CD4-positive, alpha-beta T cell treated with Interleukin-17A for 4 hours (primary cell): Measurements from ENCODE around the gene FCAR.
"Not testable (repeated sequence)": the region's sequence is repeated elsewhere in the genome, so short reads cannot be mapped to it uniquely, and the experiment has no call there.

Experiments
- DNase-seq: peaks from one replicate; pipeline ENCODE4 v3.0.0-alpha.2; 2020; ENCODE audit warnings: mixed read lengths

Gene FCAR

DNA sequence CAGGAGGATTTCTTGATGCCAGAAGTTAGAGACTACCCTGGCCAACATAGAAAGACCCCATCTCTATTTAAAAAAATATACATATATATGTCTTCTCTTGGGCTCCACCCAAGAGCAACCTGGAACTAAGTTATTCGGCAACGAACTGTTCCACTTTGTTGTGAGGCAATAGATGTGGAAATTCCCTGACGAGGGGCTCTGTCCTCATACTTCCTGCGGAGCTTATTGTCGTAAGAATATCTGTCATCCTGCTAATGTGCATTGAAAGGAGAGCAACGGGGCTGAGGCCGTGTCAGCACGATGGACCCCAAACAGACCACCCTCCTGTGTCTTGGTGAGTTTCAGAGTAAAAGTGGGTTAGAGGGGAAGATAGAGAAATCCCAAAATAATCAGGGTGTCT lies at the start of gene FCAR:
Gene FCAR (plus strand): TSS at position 246 of the 400 bp plus-strand sequence. CDS start 55 bp downstream, at position 301.
- DNase-seq: no peak

DNA sequence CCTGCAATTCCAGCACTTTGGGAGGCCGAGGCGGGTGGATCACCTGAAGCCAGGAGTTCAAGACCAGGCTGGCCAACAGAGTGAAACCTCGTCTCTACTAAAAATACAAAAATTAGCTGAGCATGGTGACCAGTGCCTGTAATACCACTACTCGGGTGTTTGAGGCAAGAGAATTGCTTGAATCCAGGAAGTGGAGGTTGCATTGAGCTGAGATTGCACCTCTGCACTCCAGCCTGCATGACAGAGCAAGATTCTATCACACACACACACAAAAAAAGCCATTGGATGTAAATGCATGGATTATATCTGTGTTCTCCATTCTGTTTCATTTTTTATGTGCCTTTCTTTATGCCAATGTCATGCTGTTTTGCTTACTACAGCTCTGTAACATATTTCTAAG lies 49.6 kb upstream of the FCAR start:
- DNase-seq: not testable (repeated sequence)

DNA sequence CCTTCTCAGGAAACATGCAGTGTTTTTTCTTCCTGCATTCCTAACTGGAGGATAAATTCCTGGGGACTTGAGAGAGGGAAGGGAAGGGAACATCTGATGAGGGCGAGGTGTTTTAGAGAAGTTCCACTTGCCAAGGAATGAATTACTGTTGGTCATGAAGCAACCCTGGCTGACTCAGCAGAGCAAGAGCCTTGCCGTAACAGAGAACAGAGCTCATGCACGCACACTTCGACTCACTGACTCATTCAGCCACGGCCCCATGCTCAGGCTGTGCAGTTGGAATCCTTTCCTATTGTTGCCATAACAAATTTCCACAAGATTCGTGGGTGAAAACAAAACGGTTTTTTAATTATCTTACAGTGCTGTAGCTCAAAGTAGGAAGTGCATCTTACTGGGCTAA lies 48.7 kb upstream of the FCAR start:
- not testable (repeated sequence) for DNase-seq

DNA sequence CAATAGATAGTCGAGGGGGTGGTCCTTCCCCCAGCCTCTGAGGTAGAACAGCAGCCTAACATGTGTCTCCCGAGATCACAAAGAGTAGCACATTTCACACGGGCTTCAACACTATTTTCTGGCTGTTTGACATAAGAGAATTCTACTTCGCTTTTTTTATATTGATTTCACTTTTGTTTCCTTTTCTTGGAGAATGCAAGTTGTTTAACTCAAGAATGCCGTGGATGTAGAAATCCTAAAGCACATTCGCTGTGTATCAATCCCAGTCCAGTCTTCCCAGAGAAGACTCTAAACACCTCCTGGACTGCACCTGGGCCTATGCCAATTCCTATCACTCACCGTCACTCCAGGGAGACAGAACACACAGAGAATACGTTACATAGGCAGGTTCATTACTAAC lies 46.0 kb upstream of the FCAR start:
- DNase-seq: not testable (repeated sequence)

DNA sequence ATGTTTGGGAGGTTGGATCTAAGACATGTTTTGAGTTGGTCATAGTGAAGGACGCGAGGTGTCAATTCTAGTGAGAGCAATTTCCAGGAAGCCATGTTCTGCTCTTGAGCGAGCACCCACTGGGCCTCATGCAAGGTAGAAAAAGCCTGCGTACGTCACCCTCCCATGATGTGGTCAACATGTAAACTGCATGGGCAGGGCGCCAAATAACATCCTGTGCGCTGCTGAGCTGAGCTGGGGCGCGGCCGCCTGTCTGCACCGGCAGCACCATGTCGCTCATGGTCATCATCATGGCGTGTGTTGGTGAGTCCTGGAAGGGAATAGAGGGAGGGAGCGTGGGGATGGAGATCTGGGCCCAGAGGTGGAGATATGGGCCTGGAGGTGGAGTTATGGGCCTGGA lies 41.5 kb upstream of the FCAR start, which contains the start of gene KIR2DS4:
Gene KIR2DS4 (plus strand): TSS at position 181 of the 400 bp plus-strand sequence.
- not testable (repeated sequence) for DNase-seq

DNA sequence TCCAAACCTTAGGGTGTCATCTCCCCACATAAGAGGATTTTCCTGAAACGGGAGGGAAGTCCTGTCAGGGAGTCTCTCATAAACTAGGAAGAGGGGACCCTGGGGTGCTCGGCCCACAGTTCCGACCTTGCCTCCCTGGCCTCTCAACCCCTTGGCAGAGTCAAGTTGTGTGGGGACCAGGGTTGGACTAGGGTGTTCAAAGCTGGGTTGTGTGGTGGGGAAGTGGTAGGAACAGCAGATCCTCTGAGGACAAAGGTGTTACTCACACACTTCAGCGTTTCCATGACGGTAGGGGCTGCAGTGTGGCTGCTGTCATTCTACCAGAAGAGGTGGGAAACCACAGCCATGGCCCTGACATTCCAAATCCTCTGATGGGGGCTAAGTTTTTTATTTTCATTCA lies 38.9 kb upstream of the FCAR start:
- DNase-seq: not testable (repeated sequence)

DNA sequence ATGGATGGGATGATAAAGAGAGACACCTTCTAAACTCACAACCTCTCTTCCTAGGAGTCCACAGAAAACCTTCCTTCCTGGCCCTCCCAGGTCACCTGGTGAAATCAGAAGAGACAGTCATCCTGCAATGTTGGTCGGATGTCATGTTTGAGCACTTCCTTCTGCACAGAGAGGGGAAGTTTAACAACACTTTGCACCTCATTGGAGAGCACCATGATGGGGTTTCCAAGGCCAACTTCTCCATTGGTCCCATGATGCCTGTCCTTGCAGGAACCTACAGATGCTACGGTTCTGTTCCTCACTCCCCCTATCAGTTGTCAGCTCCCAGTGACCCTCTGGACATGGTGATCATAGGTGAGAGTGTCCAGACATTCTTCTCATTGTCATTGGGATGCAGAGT lies 36.5 kb upstream of the FCAR start:
- DNase-seq: not testable (repeated sequence)

DNA sequence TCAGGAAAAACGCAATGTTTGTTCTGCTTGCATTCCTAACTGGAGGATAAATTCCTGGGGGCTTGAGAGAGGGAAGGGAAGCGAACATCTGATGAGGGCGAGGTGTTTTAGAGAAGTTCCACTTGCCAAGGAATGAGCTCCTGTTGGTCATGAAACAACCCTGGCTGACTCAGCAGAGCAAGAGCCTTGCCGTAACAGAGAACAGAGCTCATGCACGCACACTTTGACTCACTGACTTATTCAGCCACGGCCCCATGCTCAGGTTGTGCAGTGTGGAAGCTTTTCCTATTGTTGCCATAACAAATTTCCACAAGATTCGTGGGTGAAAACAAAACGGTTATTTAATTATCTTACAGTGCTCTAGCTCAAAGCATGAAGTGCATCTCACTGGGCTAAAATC lies 30.9 kb upstream of the FCAR start:
- DNase-seq: not testable (repeated sequence)

DNA sequence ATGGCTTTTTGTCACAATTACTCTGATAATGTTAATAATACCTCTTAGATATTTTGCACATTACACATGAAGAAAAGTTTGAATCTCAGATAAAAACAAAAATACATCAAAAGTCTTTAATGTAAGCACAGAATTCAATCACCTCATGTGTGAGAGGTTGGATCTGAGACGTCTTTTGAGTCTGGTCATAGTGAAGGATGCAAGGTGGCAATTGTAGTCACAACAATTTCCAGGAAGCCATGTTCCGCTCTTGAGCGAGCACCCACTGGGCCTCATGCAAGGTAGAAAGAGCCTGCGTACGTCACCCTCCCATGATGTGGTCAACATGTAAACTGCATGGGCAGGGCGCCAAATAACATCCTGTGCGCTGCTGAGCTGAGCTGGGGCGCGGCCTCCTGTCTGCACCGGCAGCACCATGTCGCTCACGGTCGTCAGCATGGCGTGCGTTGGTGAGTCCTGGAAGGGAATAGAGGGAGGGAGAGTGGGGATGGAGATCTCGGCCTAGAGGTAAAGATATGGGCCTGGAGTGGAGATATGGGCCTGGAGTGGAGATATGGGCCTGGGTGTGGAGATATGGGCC lies 23.9 kb upstream of the FCAR start, which contains the start of gene KIR3DL2:
Gene KIR3DL2 (plus strand): TSS at position 383 of the 580 bp plus-strand sequence. CDS start 33 bp downstream, at position 416.
- not testable (repeated sequence) for DNase-seq

DNA sequence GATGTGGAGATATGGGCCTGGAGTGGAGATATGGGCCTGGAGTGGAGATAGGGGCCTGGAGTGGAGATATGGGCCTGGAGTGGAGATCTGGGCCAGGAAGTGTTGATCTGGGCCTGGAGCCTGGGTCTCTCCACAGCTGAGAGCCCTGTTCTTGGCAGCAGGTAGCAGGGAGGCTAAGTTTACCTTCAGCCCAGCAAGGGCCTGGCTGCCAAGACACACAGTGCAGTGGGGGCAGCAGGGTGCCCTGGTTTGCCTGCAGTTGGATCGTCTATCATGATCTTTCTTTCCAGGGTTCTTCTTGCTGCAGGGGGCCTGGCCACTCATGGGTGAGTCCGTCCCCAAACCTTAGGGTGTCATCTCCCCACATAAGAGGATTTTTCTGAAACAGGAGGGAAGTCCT lies 23.1 kb upstream of the FCAR start:
- no peak for DNase-seq

DNA sequence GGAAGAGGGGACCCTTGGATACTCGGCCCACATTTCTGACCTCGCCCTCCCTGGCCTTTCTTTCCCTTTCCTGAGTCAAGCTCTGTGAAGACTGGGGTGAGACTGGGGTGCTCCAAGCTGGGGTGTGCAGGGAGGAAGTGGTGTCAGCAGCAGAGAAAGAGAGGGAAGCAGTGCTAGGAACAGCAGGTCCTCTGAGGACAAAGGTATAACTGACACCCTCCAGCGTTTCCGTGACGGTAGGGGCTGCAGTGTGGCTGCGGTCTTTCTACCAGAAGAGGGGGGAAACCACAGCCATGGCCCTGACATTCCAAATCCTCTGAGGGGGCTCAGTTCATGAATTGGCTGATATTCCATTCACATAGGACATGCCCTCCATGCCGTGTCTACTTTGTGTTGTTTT lies 22.7 kb upstream of the FCAR start:
- no peak for DNase-seq

DNA sequence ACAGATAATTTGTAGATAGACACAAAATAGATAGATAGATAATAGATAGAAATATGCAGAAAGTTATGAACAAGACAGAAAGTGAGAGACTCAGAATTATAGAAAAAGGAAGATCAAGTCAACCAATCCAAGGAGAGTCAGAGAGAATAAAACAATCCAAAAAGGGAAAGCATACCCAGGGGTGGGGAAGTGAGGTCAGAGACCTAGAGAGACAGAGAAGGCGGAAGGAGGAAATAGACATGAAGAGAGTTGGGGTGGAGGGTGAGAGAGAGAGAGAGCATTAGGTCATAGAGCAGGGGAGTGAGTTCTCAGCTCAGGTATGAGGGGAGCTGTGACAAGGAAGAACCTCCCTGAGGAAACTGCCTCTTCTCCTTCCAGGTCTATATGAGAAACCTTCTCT lies 18.8 kb upstream of the FCAR start:
- DNase-seq: not testable (repeated sequence)

DNA sequence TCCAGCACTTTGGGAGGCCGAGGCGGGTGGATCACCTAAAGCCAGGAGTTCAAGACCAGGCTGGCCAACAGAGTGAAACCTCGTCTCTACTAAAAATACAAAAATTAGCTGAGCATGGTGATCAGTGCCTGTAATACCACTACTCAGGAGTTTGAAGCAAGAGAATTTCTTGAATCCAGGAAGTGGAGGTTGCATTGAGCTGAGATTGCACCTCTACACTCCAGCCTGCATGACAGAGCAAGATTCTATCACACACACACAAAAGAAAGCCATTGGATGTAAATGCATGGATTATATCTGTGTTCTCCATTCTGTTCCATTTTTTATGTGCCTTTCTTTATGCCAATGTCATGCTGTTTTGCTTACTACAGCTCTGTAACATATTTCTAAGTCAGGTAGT lies 15.6 kb upstream of the FCAR start:
- DNase-seq: not testable (repeated sequence)

DNA sequence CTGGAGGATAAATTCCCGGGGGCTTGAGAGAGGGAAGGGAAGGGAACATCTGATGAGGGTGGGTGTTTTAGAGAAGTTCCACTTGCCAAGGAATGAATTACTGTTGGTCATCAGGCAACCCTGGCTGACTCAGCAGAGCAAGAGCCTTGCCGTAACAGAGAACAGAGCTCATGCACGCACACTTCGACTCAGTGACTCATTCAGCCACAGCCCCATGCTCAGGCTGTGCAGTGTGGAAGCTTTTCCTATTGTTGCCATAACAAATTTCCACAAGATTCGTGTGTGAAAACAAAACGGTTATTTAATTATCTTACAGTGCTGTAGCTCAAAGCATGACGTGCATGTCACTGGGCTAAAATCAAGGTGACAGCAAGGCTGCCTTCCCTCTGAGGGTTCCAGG lies 14.6 kb upstream of the FCAR start:
- not testable (repeated sequence) for DNase-seq

DNA sequence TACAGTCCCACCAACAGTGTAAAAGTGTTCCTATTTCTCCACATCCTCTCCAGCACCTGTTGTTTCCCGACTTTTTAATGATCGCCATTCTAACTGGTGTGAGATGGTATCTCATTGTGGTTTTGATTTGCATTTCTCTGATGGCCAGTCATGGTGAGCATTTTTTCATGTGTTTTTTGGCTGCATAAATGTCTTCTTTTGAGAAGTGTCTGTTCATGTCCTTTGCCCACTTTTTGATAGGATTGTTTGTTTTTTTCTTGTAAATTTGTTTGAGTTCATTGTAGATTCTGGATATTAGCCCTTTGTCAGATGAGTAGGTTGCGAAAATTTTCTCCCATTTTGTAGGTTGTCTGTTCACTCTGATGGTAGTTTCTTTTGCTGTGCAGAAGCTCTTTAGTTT lies 10.6 kb upstream of the FCAR start:
- DNase-seq: not testable (repeated sequence)

DNA sequence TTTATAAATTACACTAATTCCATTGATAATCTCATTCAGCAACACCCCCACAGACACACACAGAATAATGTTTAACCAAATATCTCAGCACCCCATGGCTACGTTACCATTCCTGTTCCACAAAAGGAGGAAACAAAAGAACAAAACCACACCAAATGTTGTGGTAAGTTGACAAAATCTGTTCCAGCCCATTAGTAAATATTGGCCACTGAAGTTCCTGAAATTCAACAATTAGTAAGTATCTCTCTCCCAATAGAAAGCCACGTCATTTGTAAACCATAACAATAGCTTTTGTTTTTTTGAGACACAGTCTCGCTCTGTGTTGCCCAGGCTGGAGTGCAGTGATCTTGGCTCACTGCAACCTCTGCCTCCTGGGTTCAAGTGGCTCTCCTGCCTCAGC lies 2.3 kb upstream of the FCAR start:
- no peak for DNase-seq

DNA sequence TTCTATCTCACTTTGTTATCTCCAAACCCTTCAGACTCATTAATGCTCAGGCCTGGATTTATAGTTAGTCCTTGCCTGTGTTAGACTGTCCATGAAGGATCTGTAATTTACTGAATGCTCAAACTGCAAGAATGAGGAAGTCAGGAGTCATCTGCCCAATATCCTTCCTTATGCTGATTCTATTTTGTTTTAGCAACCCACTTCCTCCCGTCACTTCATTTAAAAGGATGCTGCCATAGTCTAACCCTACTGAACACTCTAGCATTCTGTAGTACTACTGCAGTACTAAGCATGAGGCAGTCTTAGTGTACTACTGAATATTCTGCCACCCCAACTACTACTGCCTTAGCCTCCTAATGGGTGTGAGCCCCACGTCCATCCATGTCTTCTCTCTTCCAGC lies 1.5 kb downstream of the FCAR start:
- no peak for DNase-seq

DNA sequence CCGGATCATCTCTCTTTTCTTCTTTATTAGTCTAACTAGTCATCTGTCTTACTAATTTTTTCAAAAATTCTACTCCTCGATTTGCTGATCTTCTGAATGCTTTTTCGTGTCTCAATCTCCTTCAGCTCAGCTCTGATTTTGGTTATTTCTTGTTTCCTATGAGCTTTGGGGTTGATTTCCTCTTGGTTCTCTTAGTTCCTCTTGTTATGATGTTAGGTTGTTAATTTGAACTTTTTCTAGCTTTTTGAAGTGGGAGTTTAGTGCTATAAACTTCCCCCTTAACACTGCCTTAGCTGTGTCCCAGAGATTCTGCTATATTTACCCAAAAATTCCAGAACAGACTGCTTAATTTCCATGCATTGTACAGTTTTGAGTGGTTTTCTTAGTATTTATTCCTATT lies 3.4 kb downstream of the FCAR start:
- DNase-seq: no peak

DNA sequence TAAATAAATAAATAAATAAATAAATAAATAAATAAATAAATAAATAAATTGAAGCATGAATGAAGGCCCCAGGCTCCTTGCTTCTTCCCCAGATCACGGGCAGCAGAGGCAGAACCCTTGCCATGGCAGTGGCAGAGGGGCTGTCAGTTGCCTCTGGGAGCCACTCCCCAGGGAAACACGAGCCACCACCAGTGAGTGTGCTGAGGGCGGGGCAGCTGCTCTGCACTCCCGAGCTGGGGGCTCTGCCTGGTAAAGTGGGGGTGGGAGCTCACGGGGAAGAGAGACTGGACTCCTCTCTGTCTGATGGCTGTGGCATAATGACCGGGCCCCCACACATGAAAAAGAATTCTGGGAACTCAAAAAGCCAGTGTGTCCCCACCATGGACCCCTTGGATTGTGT lies 7.8 kb downstream of the FCAR start:
- DNase-seq: no peak

DNA sequence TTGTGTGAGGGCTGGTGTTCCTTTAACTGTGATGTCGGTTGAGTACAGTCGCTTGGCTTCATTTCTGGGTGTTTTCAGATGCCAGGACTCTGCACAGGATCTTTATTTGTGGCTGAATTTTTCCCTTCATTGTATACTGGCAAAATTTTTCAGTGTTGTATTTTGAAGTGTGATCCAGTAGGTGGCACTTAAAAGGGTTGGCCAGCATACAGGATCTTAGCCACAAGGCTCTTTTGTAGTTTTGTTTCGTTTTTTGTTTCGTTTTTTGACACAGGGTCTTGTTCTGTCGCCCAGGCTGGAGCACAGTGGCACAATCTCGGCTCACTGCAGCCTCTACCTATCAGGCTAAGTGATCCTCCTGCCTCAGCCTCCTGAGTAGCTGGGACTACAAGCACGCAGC lies 8.7 kb downstream of the FCAR start:
- DNase-seq: no peak

DNA sequence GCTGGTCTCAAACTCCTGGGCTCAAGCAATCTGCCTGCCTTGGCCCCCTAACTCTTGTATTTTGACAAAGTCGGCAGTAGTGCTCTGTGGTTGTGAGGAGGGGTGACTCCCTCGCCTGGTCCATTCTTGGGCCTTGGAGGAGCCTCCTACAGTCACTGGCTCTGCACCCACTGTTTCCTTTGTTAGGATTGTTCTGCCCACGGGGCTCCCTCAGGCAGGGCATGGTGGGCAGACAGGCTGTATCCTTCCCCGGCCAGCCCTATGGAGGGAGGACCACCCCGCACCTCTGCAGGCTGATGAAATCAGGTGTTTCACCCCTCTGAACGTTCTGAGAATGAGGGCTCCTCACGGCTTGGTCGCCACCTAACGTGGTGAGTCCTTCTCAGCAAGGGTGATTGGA lies 9.2 kb downstream of the FCAR start:
- no peak for DNase-seq

DNA sequence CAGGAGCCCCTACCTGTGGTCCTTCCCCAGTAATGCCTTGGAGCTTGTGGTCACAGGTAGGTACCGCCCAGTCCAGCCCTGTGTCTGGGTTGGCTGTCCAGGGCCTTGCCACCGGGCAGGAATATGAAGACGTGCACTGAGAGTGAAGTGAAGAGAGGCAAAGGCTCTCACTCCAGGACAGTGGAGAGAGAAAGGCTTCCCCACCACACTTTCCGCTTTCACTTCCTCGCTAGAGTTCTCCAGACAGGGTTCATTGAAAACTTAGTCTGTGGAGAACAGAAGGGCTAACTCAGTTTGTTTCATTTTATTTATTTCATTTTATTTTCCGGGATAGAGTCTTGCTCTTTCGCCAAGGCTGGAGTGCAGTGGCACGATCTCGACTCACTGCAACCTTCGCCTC lies 14.2 kb downstream of the FCAR start:
- no peak for DNase-seq

DNA sequence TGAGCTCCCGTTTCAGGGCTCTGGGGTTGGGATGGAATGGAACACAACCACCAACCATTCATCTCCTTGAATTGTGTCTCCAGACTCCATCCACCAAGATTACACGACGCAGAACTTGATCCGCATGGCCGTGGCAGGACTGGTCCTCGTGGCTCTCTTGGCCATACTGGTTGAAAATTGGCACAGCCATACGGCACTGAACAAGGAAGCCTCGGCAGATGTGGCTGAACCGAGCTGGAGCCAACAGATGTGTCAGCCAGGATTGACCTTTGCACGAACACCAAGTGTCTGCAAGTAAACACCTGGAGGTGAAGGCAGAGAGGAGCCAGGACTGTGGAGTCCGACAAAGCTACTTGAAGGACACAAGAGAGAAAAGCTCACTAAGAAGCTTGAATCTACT lies 15.5 kb downstream of the FCAR start:
- DNase-seq: no peak

DNA sequence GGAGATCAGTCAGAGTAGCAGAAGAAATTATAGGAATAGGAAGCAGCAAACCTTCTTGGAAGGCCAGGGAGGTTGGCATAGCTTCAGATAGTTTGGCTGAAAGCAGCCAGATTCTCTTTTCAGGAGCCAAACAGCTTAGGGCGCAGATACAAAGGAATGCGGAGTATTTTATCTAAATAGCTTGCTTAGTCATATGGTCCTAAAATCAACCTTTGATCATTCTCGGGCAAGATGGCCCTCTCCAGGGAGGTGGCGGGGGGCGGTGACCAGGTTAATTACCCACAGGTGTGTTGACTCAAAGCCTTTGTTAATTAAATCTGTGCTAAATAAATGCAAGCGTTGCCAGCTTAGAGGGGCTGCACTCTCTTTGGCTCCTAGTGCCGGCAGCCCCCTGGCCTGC lies 19.4 kb downstream of the FCAR start:
- no peak for DNase-seq

DNA sequence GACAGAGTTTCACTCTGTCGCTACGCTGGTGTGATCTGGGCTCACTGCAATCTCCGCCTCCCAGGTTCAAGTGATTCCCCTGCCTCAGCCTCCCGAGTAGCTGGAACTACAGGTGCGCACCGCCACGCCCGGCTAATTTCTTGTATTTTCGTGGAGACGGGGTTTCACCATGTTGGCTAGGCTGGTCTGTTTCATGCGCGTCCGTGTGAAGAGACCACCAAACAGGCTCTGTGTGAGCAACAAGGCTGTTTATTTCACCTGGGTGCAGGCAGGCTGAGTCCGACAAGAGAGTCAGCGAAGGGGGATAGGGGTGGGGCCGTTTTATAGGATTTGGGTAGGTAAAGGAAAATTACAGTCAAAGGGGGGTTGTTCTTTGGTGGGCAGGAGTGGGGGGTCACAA lies 20.1 kb downstream of the FCAR start:
- not testable (repeated sequence) for DNase-seq
